PC-3 (cell line): ENCODE data around the gene NREP.

Experiments used
- CTCF ChIP-seq: fragments of 300-600 bp; sonication (generic); conservative IDR thresholded peaks from 2 replicates; pipeline ENCODE4 v1.5.1; 2017; ENCODE audit warnings: antibody characterized with exemption, low read depth, mild to moderate bottlenecking, low read length
- EZH2 ChIP-seq: fragments of 300-600 bp; sonication (generic); IDR thresholded peaks from one replicate; pipeline ENCODE4 v1.6.1; 2017; ENCODE audit warnings: antibody characterized with exemption, mild to moderate bottlenecking, low read length; ENCODE audit not compliant: unreplicated experiment

- TF ChIP-seq CTCF, result no peak
- no peak for TF ChIP-seq EZH2
Measured at GRCh38 chr5:111783537-111783936, 26.5 kb upstream of the NREP start.
